UCSD-AML1 (cell line): ENCODE measurements around the gene ZNF814.
"Not testable (repeated sequence)": the region's sequence is repeated elsewhere in the genome, so short reads cannot be mapped to it uniquely, and the experiment has no call there.

Experiments
- DNase-seq: peaks from one replicate; lab custom pipeline; 2025; ENCODE audit not compliant: unreplicated experiment; lab: John Stamatoyannopoulos, UW

The ZNF814 gene

DNA sequence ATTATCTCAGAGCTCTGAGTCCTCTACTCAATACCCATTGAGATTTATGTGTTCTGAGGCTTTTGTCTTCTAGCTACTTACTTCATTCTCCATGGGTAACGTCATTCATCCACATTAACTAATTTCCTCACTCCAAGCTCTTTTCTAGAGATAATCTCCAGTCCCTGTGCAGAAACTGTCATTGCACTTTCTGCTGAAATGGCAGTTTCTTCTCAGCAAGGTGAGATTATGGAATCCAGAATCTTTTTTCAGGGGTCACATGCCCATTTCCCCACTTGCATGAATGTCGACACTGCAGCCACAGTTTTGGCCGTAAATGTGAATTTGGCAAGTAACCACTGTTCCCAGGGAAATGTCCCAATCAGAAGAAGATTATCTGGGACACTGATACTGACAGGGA, 26.5 kb downstream of the ZNF814 start:
- not testable (repeated sequence) for DNase-seq

DNA sequence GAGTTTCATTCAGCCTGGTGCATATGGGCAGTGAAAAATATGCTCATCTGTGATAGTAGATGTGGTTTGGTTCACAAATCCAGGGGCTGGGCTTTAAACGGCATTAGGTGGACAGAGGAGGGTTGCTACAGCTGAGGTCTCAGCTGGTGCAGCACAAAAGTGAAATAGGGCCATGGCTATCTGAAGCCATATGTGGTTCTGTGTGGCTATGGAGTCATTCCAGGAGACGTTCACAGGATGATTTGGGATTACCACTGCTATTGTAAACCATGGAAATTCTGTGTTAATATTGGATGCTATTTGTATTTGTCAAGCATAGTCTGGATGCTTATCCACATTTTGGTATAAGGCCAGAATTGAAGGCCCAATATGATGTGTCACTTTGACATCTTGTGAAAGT, 34.7 kb downstream of the ZNF814 start:
- not testable (repeated sequence) for DNase-seq

DNA sequence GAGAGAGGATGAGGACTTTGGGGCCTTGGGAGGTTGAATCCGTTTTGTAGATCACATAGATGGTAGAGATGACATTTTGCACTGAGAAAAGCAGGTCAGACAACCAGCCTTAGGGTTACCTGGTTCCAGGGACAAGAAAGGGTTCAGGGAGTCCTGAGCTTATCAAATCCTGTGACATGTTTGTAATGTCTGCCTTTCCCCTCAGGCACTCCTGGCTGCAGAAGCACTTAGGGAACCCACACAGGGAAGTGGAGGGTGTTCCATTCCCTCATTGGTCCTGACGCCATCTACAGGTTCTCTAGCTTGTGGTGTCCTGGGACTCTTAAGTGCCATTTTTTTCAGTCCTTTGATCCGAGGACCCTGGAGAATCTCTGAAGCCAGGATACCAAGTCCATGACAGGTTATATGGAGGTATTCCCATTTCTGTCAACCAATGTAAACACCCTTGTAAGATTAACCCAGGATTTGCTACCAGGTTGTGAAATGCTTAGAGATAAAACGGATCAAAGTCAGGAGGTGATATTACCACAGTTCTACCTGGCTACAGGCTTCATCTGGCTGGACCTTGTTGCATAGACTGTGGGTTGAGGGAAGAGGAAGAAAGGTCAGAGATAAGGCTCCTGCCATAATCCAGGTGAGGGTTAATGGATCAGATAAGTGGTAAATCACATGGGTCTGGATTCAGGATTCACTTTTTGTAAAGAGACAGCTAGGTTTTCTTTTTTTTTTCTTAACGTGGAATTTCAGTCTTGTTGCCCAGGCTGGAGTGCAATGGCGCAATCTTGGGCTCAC, 36.8 kb downstream of the ZNF814 start:
- DNase-seq, result not testable (repeated sequence)

DNA sequence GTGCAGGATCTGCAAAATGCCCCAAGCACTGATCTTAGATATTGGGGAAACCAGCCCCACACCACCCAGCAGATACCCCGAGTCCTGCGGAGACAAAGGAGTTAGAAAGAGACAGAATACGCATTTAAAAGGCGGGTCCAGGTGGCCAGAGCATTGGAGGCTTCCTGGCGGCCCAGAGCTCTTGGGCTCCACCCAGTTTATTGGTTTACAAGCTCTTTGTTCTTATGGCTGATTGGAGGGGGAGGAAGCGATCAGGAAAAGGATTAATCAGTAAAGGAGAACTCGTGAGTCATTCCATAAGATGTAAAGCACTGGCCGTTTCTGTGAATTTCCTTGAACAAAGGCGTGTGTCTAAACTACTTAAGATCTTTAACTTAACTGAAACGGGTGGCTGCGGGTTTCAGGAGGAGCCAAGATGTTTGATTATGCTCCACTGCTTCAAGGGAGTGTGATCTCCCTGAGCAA, 38.3 kb downstream of the ZNF814 start:
- no peak for DNase-seq

DNA sequence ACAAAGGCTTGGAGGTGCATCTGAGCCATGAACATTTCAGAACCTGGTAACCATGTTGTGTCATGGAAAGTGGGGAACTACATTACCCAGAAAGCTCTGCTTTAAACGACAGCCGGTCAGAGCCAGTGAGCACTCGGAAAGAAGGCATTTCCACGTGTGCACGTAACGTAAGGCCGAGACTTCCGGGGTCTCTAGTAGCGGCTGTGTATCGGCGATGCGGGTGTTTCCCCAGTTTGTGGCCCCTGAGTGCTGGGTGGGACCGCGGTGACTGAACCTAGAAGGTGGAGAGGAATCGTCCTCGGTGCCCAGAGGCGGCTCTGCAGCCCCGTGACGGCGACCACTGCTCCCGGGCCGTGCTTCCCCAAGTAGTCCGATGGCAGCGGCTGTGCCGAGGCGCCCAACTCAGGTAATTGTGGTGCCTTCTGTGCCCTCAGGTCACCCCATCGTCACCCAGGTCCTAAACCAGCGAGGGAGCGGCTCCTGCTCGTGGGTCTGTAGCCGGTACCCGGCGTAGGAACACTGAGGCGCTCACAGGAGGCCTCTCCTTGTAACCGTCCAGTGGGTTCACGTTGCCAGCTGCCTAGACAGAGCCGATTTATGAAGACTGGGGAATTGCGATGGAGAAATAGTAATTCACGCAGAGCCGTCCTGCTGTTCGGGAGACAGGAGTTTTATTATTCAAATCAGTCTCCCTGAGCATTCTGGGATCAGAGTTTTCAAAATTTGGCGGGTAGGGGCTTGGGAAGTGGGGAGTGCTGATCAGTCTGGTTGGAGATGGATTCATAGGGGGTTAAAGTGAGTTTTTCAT, 39.0 kb downstream of the ZNF814 start, which contains the start of gene ZNF587:
Gene ZNF587 (plus strand): TSS at position 194 of the 808 bp plus-strand sequence. CDS start 180 bp downstream, at position 374.
- DNase-seq, result peak; percentile 65

DNA sequence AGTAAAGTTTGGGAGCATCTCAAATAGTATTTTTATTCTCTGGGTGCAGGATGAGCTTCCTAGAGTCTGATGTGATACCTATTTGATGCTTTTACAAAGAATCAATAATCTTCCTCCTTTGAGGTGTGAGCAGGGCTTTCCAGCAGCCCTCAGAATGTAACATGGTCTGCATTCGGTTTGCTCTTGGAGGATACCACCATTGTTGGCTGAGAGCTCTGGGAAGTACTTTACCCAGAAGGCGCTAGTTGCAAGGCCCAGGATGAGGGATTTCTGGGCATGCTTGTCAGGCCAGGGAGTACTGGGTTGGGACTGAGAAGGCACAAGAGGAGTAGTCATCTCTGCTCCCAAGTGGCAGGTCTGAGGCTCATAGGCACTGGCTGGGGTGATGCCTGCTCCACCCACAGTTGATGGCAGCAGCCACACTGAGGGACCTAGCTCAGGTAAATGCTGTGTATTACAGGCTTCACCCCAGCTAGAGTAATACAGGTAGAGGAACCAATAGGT, 39.6 kb downstream of the ZNF814 start:
- peak; percentile 33 for DNase-seq

DNA sequence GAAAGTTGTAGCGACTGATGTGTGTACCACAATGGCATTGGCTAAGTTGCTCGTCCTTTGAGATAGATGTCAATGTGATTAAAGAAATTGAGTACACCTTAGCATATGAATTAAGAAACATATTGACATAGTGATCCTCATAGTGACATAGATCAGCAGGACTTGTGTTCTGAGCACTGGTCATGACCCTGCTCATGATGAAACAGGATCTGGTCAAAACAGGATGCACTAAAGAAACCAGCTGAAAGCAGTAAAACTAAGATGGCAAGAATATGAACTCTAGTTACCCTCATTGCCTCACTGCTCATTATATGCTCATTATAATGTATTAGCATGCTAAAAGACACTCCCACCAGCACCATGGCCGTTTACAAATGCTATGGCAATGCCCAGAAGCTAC, 41.7 kb downstream of the ZNF814 start:
- DNase-seq, result not testable (repeated sequence)

DNA sequence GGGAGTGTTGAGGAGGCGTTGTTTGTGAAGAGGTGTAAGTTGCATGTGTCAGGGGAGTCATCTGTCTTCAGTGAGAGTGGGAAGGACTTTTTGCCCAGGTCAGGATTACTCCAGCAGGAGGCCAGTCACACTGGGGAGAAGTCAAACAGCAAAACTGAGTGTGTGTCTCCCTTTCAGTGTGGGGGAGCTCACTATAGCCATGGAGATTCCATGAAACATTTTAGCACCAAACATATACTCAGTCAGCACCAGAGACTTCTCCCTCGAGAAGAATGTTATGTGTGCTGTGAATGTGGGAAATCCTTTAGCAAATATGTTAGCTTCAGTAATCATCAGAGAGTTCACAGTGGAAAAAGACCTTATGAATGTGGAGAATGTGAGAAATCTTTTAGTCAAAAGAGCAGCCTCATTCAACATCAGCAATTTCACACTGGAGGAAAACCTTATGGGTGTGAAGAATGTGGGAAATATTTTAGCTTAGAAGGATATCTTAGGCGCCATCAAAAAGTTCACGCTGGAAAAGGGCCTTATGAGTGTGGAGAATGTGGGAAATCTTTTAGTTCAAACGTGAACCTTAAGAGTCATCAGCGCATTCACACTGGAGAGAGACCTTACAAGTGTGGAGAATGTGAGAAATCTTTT, 47.6 kb downstream of the ZNF814 start:
- DNase-seq, result no peak

DNA sequence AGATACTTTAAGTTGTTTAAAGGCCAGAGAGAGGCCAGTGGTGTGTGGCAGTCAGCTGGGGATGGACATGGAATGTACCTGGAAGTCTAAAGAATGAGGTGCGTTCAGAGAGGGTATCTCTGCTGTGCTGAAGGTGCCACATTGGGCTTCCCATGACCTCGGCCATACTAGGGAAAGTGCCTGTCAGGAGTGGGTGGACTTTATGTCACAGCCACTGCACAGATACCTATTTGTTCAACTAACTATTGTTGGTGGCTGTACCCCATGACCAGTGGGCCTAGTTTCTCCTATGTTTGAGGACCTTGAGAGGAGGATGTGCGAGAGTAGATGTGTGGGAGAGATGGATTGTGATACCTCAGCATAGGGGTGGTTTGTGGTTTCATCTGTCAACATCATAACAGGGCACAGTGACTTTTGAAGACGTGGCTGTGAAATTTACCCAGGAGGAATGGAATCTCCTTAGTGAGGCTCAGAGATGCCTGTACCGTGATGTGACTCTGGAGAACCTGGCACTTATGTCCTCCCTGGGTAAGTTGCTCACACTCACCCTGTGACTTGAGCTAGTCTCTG, 50.1 kb downstream of the ZNF814 start:
- not testable (repeated sequence) for DNase-seq

DNA sequence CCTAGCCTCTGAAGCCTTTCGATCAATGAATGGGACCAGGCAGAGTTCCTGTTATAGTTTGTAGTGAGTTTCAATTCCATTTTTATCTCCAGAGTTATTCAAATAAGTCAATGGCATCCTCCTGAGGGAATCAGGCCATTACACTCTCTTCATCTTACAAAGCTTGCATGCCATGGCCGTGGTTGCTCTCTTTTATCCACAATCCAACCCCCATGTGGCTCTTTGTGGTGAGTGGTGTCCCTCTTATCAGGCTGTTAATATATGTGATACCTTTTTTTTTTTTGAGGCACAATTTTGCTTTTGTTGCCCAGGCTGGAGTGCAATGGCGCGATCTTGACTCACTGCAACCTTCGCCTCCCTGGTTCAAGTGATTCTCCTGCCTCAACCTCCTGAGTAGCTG, 51.8 kb downstream of the ZNF814 start:
- DNase-seq, result not testable (repeated sequence)

DNA sequence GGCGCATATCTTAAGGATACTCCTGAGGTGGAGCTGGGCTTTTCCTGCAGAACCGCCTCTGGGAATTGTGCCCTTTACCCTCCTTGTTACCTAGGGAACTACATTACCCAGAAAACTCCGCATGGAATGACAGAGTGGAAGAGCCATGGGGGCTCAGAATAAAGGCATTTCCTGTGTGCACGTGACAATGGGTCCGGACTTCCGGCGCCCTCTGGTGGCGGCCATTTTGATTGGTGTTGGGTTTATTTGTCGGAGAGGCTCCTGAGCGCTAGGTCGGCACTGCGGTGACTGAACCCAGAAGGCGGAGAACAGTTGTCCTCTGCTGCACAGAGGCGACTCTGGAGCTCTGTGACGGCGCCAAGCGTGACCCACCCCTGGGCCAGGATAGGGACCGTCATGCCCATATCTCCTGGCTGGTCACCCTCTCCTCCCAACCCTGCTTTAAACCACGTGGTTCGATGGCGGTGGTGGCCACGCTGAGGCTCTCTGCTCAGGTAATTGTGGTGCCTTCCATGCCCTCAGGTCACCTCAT, 58.7 kb downstream of the ZNF814 start, which contains the start of gene ZNF587B:
Gene ZNF587B (plus strand): TSS at position 229 of the 532 bp plus-strand sequence. CDS start 230 bp downstream, at position 459.
- DNase-seq, result peak; percentile 36

DNA sequence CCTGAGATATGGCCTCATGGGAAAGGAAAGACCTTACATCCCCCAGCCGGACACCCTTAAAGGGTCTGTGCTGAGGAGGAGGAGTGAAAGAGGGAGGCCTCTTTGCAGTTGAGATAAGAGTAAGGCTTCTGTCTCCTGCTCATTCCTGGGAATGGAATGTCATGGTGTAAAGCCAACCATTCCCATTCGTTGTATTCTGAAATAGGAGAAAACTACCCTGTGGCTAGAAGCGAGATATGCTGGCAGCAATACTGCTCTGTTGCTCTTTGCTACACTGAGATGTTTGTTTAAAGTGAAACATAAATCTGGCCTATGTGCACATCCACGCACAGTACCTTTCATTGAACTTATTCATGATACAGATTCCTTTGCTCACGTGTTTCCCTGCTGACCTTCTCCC, 59.5 kb downstream of the ZNF814 start:
- no peak for DNase-seq

DNA sequence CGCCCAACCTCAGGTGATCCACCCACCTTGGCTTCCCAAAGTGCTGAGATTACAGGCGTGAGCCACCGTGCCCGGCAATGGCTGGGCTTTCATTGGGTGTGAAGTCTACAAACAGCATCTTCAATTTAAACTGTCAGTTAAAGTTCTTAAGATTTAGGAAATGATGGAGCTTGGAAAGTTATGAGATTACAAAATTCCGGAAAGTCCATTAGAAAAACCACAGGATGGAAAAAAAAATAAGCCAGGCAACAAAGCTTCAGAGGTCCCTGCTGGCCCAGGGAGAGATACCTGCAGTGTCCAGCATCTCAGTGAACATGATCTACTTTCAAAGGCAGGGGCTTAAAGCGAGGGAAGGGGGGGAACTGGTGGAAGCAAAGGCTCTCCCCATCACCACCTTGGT, 63.3 kb downstream of the ZNF814 start:
- no peak for DNase-seq

DNA sequence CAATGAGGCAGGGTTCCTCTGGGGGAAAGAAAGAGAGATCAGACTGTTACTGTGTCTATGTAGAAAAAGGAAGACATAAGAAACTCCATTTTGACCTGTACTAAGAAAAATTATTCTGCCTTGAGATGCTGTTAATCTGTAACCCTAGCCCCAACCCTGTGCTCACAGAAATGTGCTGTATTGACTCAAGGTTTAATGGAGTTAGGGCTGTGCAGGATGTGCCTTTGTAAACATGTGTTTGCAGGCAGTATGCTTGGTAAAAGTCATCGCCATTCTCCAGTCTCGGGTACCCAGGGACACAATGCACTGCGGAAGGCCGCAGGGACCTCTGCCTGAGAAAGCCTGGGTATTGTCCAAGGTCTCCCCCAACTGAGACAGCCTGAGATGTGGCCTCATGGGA, 65.2 kb downstream of the ZNF814 start:
- not testable (repeated sequence) for DNase-seq

DNA sequence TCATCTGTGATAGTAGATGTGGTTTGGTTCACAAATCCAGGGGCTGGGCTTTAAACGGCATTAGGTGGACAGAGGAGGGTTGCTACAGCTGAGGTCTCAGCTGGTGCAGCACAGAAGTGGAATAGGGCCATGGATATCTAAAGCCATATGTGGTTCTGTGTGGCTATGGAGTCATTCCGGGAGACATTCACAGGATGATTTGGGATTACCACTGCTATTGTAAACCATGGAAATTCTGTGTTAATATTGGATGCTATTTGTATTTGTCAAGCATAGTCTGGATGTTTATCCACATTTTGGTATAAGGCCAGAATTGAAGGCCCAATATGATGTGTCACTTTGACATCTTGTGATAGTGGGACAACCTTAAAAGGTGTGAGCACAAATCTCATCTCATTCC, 65.7 kb downstream of the ZNF814 start:
- DNase-seq, result not testable (repeated sequence)

DNA sequence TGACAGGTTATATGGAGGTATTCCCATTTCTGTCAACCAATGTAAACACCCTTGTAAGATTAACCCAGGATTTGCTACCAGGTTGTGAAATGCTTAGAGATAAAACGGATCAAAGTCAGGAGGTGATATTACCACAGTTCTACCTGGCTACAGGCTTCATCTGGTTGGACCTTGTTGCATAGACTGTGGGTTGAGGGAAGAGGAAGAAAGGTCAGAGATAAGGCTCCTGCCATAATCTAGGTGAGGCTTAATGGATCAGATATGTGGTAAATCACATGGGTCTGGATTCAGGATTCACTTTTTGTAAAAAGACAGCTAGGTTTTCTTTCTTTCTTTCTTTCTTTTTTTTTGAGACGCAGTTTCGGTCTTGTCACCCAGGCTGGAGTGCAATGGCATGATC, 67.3 kb downstream of the ZNF814 start:
- not testable (repeated sequence) for DNase-seq

DNA sequence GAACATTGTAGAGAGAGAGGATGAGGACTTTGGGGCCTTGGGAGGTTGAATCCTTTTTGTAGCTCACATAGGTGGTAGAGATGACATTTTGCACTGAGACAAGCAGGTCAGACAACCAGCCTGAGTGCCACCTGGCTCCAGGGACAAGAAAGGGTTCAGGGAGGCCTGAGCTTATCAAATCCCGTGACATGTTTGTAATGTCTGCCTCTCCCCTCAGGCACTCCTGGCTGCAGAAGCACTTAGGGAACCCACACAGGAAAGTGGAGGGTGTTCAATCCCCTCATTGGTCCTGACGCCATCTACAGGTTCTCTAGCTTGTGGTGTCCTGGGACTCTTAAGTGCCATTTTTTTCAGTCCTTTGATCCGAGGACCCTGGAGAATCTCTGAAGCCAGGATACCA, 67.7 kb downstream of the ZNF814 start:
- DNase-seq, result not testable (repeated sequence)

DNA sequence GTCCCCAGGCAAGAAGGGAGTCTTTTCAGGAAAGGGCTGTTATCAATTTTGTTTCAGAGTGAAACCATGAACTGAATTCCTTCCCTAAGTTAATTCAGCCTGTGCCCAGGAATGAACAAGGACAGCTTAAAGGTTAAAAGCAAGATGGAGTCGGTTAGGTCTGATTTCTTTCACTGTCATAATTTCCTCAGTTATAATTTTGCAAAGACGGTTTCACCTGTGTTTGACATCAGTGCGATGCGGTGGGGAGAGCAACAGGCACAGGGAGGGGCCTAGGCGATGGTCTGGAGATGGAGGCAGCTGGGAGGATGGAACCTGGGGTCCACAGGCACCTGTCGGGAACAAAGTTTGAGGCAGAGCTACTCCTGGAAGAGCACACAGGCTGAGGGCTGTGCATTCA, 68.2 kb downstream of the ZNF814 start:
- DNase-seq, result no peak

DNA sequence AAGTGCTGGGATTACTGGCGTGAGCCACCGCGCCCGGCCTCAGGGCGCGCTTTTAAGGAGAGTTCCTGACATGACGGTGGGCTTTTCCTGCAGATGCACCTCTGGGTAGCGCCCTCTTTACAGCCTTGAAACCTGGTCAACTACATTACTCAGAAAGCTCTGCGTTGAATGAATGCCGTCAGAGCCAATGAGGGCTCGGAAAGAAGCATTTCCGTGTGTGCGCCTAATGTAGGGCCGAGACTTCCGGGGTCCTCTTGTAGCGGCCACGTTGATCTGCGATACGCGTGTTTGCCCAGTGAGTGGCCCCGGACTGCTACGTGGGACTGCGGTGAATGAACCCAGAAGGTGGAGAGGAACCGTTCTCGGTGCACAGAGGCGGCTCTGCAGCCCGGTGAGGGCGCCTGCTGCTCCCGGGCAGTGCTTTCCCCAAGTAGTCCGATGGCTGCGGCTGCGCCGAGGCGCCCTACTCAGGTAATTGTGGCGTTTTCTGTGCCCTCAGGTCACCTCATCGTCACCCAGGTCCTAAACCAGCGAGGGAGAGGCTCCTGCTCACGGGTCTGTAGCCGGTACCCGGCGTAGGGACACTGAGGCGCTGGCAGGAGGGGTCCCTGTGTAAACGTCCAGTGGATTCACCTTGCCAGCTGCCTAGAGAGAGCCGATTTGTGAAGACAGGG, 69.2 kb downstream of the ZNF814 start:
- peak; percentile 78 for DNase-seq

DNA sequence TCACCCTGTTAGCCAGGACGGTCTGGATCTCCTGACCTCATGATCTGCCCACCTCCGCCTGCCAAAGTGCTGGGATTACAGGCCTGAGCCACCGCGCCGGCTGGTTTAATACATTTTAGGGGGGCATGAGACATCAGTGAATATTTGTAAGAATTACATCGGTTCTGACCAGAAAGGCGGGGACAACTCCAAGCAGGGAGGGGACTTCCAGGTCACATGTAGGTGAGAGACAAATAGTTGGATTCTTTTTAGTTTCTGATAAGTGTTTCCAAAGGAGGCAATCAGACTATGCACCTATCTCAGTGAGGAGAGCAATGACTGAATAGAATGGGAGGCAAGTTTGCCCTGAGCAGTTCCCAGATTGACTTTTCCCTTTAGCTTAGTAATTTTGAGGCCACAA, 70.5 kb downstream of the ZNF814 start:
- DNase-seq, result no peak
